HepG2 (cell line): ENCODE measurements around the gene ZAR1L. TPM values are rescaled to one million over a fixed set of nuclear protein-coding genes. Genes with fewer than 3 reads are reported as not detected.

Experiments
- BRD4 ChIP-seq: sonication (generic); formaldehyde crosslinking; IDR thresholded peaks from 2 replicates; pipeline ENCODE4 v1.4.0; 2020; ENCODE audit warnings: missing genetic modification reagents
- EED ChIP-seq: sonication (generic); formaldehyde crosslinking; IDR thresholded peaks from 2 replicates; pipeline ENCODE4 v1.5.0; 2020; ENCODE audit warnings: mild to moderate bottlenecking, missing genetic modification reagents
- EP300 ChIP-seq, 3 experiments: sonication (generic) in 1 of 3; formaldehyde crosslinking in 1 of 3; IDR thresholded peaks; 2 replicates each; pipeline versions ENCODE4 v1.5.1 to v1.6.1; 2011 to 2020; ENCODE audit warnings: low read depth in 2 of 3, low read length in 2 of 3, borderline replicate concordance in 1 of 3, improper control_type of control experiment in 1 of 3, mild to moderate bottlenecking in 1 of 3, missing genetic modification reagents in 1 of 3, moderate library complexity in 1 of 3
- HCFC1 ChIP-seq: fragments of 150-350 bp; IDR thresholded peaks from 2 replicates; pipeline ENCODE4 v1.6.1; 2014; ENCODE audit warnings: low read depth, low read length
- HIVEP1 ChIP-seq: sonication (generic); formaldehyde crosslinking; IDR thresholded peaks from 2 replicates; pipeline ENCODE4 v1.4.0; 2020; ENCODE audit warnings: mild to moderate bottlenecking, missing genetic modification reagents
- MIXL1 ChIP-seq: IDR thresholded peaks from 2 replicates; pipeline ENCODE4 v1.6.1; 2016
- NFIB ChIP-seq: sonication (generic); formaldehyde crosslinking; IDR thresholded peaks from 2 replicates; pipeline ENCODE4 v1.9.0; 2021; ENCODE audit warnings: missing genetic modification reagents, mild to moderate bottlenecking, borderline replicate concordance
- NR2C2 ChIP-seq: sonication (generic); formaldehyde crosslinking; IDR thresholded peaks from 2 replicates; pipeline ENCODE4 v1.4.0; 2020; ENCODE audit warnings: missing genetic modification reagents, mild to moderate bottlenecking, moderate library complexity, borderline replicate concordance
- RBM39 ChIP-seq: fragments of 200-400 bp; formaldehyde crosslinking; IDR thresholded peaks from one replicate; pipeline ENCODE4 v1.6.1; 2018; ENCODE audit warnings: antibody characterized with exemption, mild to moderate bottlenecking, low read depth, low read length; ENCODE audit not compliant: poor library complexity, severe bottlenecking
- RERE ChIP-seq: IDR thresholded peaks from 2 replicates; pipeline ENCODE4 v1.6.1; 2016; ENCODE audit warnings: low read depth, missing genetic modification reagents, missing compliant biosample characterization
- SP2 ChIP-seq: sonication (generic); formaldehyde crosslinking; IDR thresholded peaks from 2 replicates; pipeline ENCODE4 v1.5.1; 2020; ENCODE audit warnings: mild to moderate bottlenecking, missing genetic modification reagents
- XRCC5 ChIP-seq: fragments of 200-400 bp; formaldehyde crosslinking; optimal IDR thresholded peaks from 2 replicates; pipeline ENCODE3; 2017; ENCODE audit warnings: mild to moderate bottlenecking, low read length
- ZBTB1 ChIP-seq: sonication (generic); formaldehyde crosslinking; IDR thresholded peaks from 2 replicates; pipeline ENCODE4 v1.4.0; 2020; ENCODE audit warnings: missing genetic modification reagents, borderline replicate concordance
- ZFAT ChIP-seq: sonication (generic); formaldehyde crosslinking; conservative IDR thresholded peaks from 2 replicates; pipeline ENCODE4 v1.8.1; 2023; ENCODE audit warnings: missing genetic modification reagents, inconsistent platforms
- ZFYVE20 ChIP-seq: sonication (generic); formaldehyde crosslinking; IDR thresholded peaks from 2 replicates; pipeline ENCODE4 v1.8.0; 2023; ENCODE audit warnings: low read depth, mild to moderate bottlenecking, moderate library complexity, missing genetic modification reagents, borderline replicate concordance
- ZNF124 ChIP-seq: sonication (generic); formaldehyde crosslinking; IDR thresholded peaks from 2 replicates; pipeline ENCODE4 v1.4.0; 2020; ENCODE audit warnings: missing genetic modification reagents
- ZNF160 ChIP-seq: sonication (generic); formaldehyde crosslinking; IDR thresholded peaks from 2 replicates; pipeline ENCODE4 v1.8.0; 2022; ENCODE audit warnings: mild to moderate bottlenecking, inconsistent platforms, missing genetic modification reagents
- ZNF275 ChIP-seq: sonication (generic); formaldehyde crosslinking; IDR thresholded peaks from 2 replicates; pipeline ENCODE4 v1.8.0; 2022; ENCODE audit warnings: missing genetic modification reagents, mild to moderate bottlenecking, inconsistent platforms, borderline replicate concordance
- ZNF576 ChIP-seq: sonication (generic); formaldehyde crosslinking; IDR thresholded peaks from 2 replicates; pipeline ENCODE4 v1.4.0; 2020; ENCODE audit warnings: mild to moderate bottlenecking, missing genetic modification reagents
- ZNF598 ChIP-seq: sonication (generic); formaldehyde crosslinking; IDR thresholded peaks from 2 replicates; pipeline ENCODE4 v1.5.1; 2020; ENCODE audit warnings: mild to moderate bottlenecking, missing genetic modification reagents, borderline replicate concordance
- ZNF781 ChIP-seq: sonication (generic); formaldehyde crosslinking; IDR thresholded peaks from 2 replicates; pipeline ENCODE4 v1.5.1; 2020; ENCODE audit warnings: borderline replicate concordance, mild to moderate bottlenecking, missing genetic modification reagents; ENCODE audit errors: not compliant biosample characterization
- ZNF788 ChIP-seq: sonication (generic); formaldehyde crosslinking; IDR thresholded peaks from 2 replicates; pipeline ENCODE4 v1.5.0; 2020; ENCODE audit warnings: mild to moderate bottlenecking, missing genetic modification reagents, borderline replicate concordance
- ZSCAN9 ChIP-seq: IDR thresholded peaks from 2 replicates; pipeline ENCODE4 v1.6.1; 2016; ENCODE audit warnings: borderline replicate concordance
- polyA plus RNA-seq, 8 experiments: library from polyadenylated mRNA; depleted of rRNA in 3 of 8; stranded (reverse) in 7 of 8; unstranded in 1 of 8; fragments of >200 nt; fragmentation: Illumina TruSeq in 4 of 8; extraction: Trizol in 4 of 8; gene quantifications; 2 replicates each; pipeline versions ENCODE4 v1.2.1 to v1.2.3, GENCODE V29; 2011 to 2016; ENCODE audit warnings: low read depth in 4 of 8, missing spikeins in 1 of 8, mixed read lengths in 1 of 8; ENCODE audit not compliant: insufficient read depth in 1 of 8
- total RNA-seq, 5 experiments: library from RNA; depleted of rRNA; stranded (reverse); fragments of >200 nt; fragmentation: Illumina TruSeq; extraction: Trizol; gene quantifications; 2 replicates each; pipeline ENCODE4 v1.2.3, GENCODE V29; 2016; ENCODE audit warnings: low read depth in 1 of 5

Gene ZAR1L
- total and polyA plus RNA-seq, 2 of the 13 experiments (the other 11 are each of a cell fraction or from before 2014, with no cell fraction given) = 0.09 TPM; not detected in 1

GRCh38 chr13:32315238-32316027 is at the start of gene ZAR1L, which contains the start of gene BRCA2 (continued):
- TF ChIP-seq HIVEP1 (CRISPR knock-in tag) = no peak; the same call in 1 of the 2 replicates
- peak; percentile 87; the same call in 1 of the 2 replicates for TF ChIP-seq ZNF788
- no peak for TF ChIP-seq ZFYVE20
- no peak for TF ChIP-seq MIXL1 (CRISPR knock-in tag)
- TF ChIP-seq RERE (CRISPR knock-in tag) = no peak
- no peak for TF ChIP-seq EP300 (IDR thresholded peaks at IDR 0.05; ENCODE audit: low read depth in 2 of 2, low read length in 2 of 2)
- no peak for TF ChIP-seq EP300 (CRISPR knock-in tag; IDR thresholded peaks at IDR 0.05; ENCODE audit: borderline replicate concordance)
- TF ChIP-seq ZNF124 (CRISPR knock-in tag) = no peak; the same call in 1 of the 2 replicates
- TF ChIP-seq ZNF576 (CRISPR knock-in tag) = no peak
- TF ChIP-seq NFIB (CRISPR knock-in tag) = no peak
- TF ChIP-seq XRCC5 = no peak
- TF ChIP-seq RBM39 = peak; percentile 92
- TF ChIP-seq ZNF160 (CRISPR knock-in tag) = no peak
- TF ChIP-seq BRD4 (CRISPR knock-in tag) = no peak; the same call in none of the 2 replicates
- no peak; the same call in 1 of the 2 replicates for TF ChIP-seq EED (CRISPR knock-in tag)
- peak; percentile 40; the same call in 1 of the 2 replicates for TF ChIP-seq NR2C2 (CRISPR knock-in tag)
- TF ChIP-seq HCFC1 = peak; percentile 40; the same call in 1 of the 2 replicates
- TF ChIP-seq ZNF598 (CRISPR knock-in tag) = no peak
- TF ChIP-seq SP2 (CRISPR knock-in tag) = 0 out of 2 replicates have a peak, but pooled peaks have one; percentile 6
- no peak for TF ChIP-seq ZNF275 (CRISPR knock-in tag)
- TF ChIP-seq ZNF781 (CRISPR knock-in tag) = peak; percentile 46
- no peak for TF ChIP-seq ZFAT (CRISPR knock-in tag)
- no peak for TF ChIP-seq ZSCAN9
- no peak for TF ChIP-seq ZBTB1 (CRISPR knock-in tag)
